Keratinocyte (primary cell): ENCODE data around the gene PPARGC1A. TPM values are rescaled to one million over a fixed set of nuclear protein-coding genes. Genes with fewer than 3 reads are reported as not detected.

ENCODE experiments used
- DNase-seq: peaks from one replicate; pipeline ENCODE4 v3.0.0-alpha.2; 2011; ENCODE audit warnings: low read depth, missing footprints, low spot score
- FAIRE-seq: peaks from 2 replicates; lab custom pipeline; 2011; peaks lifted over from hg19 to GRCh38; lab: Jason Lieb, UNC
- H2AFZ ChIP-seq: 2 replicates; pipeline ENCODE4 v1.6.0; 2012; ENCODE audit warnings: low read length, control low read depth, inconsistent platforms; ENCODE audit not compliant: control insufficient read depth
- H3K27ac ChIP-seq: 2 replicates; pipeline ENCODE4 v1.5.1; 2011; ENCODE audit warnings: low read length; ENCODE audit not compliant: control insufficient read depth, insufficient read depth
- H3K27me3 ChIP-seq: 3 replicates; pipeline ENCODE4 v1.6.0; 2011; ENCODE audit warnings: low read length; ENCODE audit not compliant: control insufficient read depth, insufficient read depth; ENCODE audit errors: extremely low read depth
- H3K36me3 ChIP-seq, 2 experiments: 2 replicates in 1 of 2; 3 replicates in 1 of 2; pipeline ENCODE4 v1.5.1; 2011; ENCODE audit warnings: low read length in 2 of 2, mild to moderate bottlenecking in 1 of 2; ENCODE audit not compliant: control insufficient read depth in 2 of 2, insufficient read depth in 2 of 2; ENCODE audit errors: extremely low read depth in 1 of 2
- H3K4me1 ChIP-seq: 3 replicates; pipeline ENCODE4 v1.5.1; 2011; ENCODE audit warnings: low read length; ENCODE audit not compliant: control insufficient read depth, insufficient read depth; ENCODE audit errors: extremely low read depth
- H3K4me2 ChIP-seq: 3 replicates; pipeline ENCODE4 v1.6.0; 2011; ENCODE audit warnings: low read depth, low read length; ENCODE audit not compliant: control insufficient read depth, insufficient read depth; ENCODE audit errors: extremely low read depth
- H3K4me3 ChIP-seq, 3 experiments: fragments of 200-600 bp in 1 of 3; sonication (generic) in 1 of 3; 2 replicates in 2 of 3; 3 replicates in 1 of 3; pipeline ENCODE4 v1.5.1; 2011 to 2016; ENCODE audit warnings: low read length in 3 of 3, mild to moderate bottlenecking in 3 of 3, control low read depth in 2 of 3, inconsistent platforms in 1 of 3, low read depth in 1 of 3, mixed read lengths in 1 of 3, mixed run types in 1 of 3, moderate library complexity in 1 of 3; ENCODE audit not compliant: control insufficient read depth in 2 of 3, insufficient read depth in 2 of 3; ENCODE audit errors: extremely low read depth in 1 of 3
- H3K79me2 ChIP-seq: 2 replicates; pipeline ENCODE4 v1.6.0; 2012; ENCODE audit warnings: low read length; ENCODE audit not compliant: control insufficient read depth, insufficient read depth
- H3K9ac ChIP-seq: 3 replicates; pipeline ENCODE4 v1.6.0; 2011; ENCODE audit warnings: low read length; ENCODE audit not compliant: control insufficient read depth, insufficient read depth; ENCODE audit errors: extremely low read depth
- H3K9me1 ChIP-seq: 3 replicates; pipeline ENCODE4 v1.6.0; 2011; ENCODE audit warnings: low read length; ENCODE audit not compliant: control insufficient read depth, insufficient read depth; ENCODE audit errors: extremely low read depth
- H3K9me3 ChIP-seq: 2 replicates; pipeline ENCODE4 v1.5.1; 2012; ENCODE audit warnings: low read depth, low read length; ENCODE audit not compliant: control insufficient read depth
- H4K20me1 ChIP-seq: 3 replicates; pipeline ENCODE4 v1.6.0; 2011; ENCODE audit warnings: low read length; ENCODE audit not compliant: control insufficient read depth, insufficient read depth; ENCODE audit errors: extremely low read depth
- EZH2 ChIP-seq: IDR thresholded peaks from one replicate; pipeline ENCODE4 v1.6.1; 2012; ENCODE audit warnings: inconsistent platforms, mild to moderate bottlenecking, low read length, moderate library complexity
- dilution Hi-C: fragments of 300-500 bp; cut with MboI; formaldehyde crosslinking; loops from one replicate; pipeline ENCODE4 v1.7.0; 2020; ENCODE audit warnings: low sequenced_read_pairs; ENCODE audit not compliant: extremely low pct_ligation_motif_present
- polyA plus RNA-seq, 5 experiments: library from polyadenylated mRNA; depleted of rRNA in 3 of 5; stranded (reverse) in 3 of 5; stranded (forward) in 1 of 5; unstranded in 1 of 5; fragments of >200 nt; gene quantifications; 1 replicate in 1 of 5; 2 replicates in 3 of 5; 3 replicates in 1 of 5; pipeline versions ENCODE4 v1.2.1 to v1.2.3, GENCODE V29; 2011 to 2012; ENCODE audit warnings: missing spikeins in 2 of 5, low read depth in 1 of 5, low replicate concordance in 1 of 5
- TF ChIP-seq, protein P1 (sequence below), 3 experiments: IDR thresholded peaks in 1 of 3; conservative IDR thresholded peaks in 1 of 3; optimal IDR thresholded peaks in 1 of 3; 2 replicates in 2 of 3; 3 replicates in 1 of 3; pipeline versions ENCODE3 to v1.5.1; 2011; ENCODE audit warnings: low read length in 3 of 3, mild to moderate bottlenecking in 3 of 3, moderate library complexity in 2 of 3, control low read depth in 1 of 3, inconsistent platforms in 1 of 3; ENCODE audit not compliant: insufficient read depth in 2 of 3; ENCODE audit errors: extremely low read depth in 1 of 3

Gene PPARGC1A
- polyA plus RNA-seq, 1 donor (not counting 4 experiments of a cell fraction or from before 2014, with no cell fraction given): 0.18 TPM

DNA sequence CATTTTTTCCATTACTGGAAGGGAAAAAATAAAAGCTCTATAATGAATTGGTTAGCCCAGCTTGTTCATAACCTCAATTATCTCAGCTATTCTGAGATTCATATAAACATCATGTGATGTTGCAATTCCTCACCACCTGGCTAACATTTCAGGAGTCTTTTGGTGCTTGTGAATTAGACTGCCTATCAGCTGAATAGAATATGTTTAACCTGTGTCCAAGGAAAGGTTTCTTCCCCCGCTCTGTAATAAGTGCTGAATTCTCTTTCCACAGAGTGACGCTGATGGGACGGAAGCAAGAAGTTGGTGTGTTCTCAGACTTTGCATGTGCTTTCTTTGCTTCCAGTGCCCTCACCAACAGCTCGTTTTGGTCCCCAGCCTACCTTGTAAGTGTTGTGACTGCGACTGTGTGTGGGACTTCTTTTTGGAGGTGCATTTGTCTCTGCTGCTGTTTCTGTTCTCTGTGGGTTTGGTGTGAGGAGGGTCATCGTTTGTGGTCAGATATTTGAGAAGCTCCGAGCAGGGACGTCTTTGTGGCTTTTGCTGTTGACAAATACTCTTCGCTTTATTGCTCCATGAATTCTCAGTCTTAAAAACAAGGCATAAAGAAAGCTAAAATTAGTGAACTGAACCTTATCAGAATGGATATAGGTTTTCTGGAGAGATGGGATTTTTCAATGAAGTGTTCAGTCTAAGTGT, 61.7 kb downstream of the PPARGC1A start:
- no peaks in the 10 kb centered on the region for H3K27me3 ChIP-seq
- H3K9ac ChIP-seq: no peak overlapping the region
- H3K27ac ChIP-seq: no peak overlapping the region
- H3K79me2 ChIP-seq: no peaks in the 10 kb centered on the region
- DNase-seq: no peak
- TF ChIP-seq, protein P1, sequence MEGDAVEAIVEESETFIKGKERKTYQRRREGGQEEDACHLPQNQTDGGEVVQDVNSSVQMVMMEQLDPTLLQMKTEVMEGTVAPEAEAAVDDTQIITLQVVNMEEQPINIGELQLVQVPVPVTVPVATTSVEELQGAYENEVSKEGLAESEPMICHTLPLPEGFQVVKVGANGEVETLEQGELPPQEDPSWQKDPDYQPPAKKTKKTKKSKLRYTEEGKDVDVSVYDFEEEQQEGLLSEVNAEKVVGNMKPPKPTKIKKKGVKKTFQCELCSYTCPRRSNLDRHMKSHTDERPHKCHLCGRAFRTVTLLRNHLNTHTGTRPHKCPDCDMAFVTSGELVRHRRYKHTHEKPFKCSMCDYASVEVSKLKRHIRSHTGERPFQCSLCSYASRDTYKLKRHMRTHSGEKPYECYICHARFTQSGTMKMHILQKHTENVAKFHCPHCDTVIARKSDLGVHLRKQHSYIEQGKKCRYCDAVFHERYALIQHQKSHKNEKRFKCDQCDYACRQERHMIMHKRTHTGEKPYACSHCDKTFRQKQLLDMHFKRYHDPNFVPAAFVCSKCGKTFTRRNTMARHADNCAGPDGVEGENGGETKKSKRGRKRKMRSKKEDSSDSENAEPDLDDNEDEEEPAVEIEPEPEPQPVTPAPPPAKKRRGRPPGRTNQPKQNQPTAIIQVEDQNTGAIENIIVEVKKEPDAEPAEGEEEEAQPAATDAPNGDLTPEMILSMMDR (optimal IDR thresholded peaks at IDR 0.05 in 1 of 3, IDR thresholded peaks at IDR 0.05 in 1 of 3, conservative IDR thresholded peaks at IDR 0.05 in 1 of 3; ENCODE audit: extremely low read depth in 1 of 3, insufficient read depth in 2 of 3, low read length in 3 of 3): no peak
- no peak for TF ChIP-seq EZH2
- H4K20me1 ChIP-seq: no peaks in the 10 kb centered on the region
- FAIRE-seq: no peak
- no peaks in the 10 kb centered on the region for H3K9me1 ChIP-seq
- dilution Hi-C loops: no loop called here
- no peaks in the 10 kb centered on the region for H3K36me3 ChIP-seq
- no peak overlapping the region for H3K4me3 ChIP-seq
- no peak overlapping the region for H3K4me2 ChIP-seq
- H2AFZ ChIP-seq: no peak overlapping the region
- no peaks in the 10 kb centered on the region for H3K4me1 ChIP-seq
- no peaks in the 10 kb centered on the region for H3K9me3 ChIP-seq

- Histone ChIP-seq H3K9ac (no peak overlapping the region), H3K4me3 (no peak overlapping the region), H3K27me3 (no peaks in the 10 kb centered on the region), H3K79me2 (no peaks in the 10 kb centered on the region), H3K36me3 (no peaks in the 10 kb centered on the region), H4K20me1 (no peaks in the 10 kb centered on the region), H3K4me2 (no peak overlapping the region), H3K9me1 (no peaks in the 10 kb centered on the region), H3K4me1 (no peaks in the 10 kb centered on the region), H2AFZ (no peak overlapping the region), H3K27ac (no peak overlapping the region), H3K9me3 (no peaks in the 10 kb centered on the region)
- FAIRE-seq (no peak), DNase-seq (no peak)
- dilution Hi-C loops: no loop called here
- no peak for TF ChIP-seq EZH2
- TF ChIP-seq, protein P1 (optimal IDR thresholded peaks at IDR 0.05 in 1 of 3, IDR thresholded peaks at IDR 0.05 in 1 of 3, conservative IDR thresholded peaks at IDR 0.05 in 1 of 3; ENCODE audit: extremely low read depth in 1 of 3, insufficient read depth in 2 of 3, low read length in 3 of 3): no peak
Observed at GRCh38 chr4:23822181-23822580, 67.7 kb downstream of the PPARGC1A start.
